Measurements from ENCODE around the gene KCNJ1. TPM values are rescaled to one million over a fixed set of nuclear protein-coding genes. Genes with fewer than 3 reads are reported as not detected.

The KCNJ1 gene
- total RNA-seq, 1 experiment from 2014 or later, result not detected

DNA sequence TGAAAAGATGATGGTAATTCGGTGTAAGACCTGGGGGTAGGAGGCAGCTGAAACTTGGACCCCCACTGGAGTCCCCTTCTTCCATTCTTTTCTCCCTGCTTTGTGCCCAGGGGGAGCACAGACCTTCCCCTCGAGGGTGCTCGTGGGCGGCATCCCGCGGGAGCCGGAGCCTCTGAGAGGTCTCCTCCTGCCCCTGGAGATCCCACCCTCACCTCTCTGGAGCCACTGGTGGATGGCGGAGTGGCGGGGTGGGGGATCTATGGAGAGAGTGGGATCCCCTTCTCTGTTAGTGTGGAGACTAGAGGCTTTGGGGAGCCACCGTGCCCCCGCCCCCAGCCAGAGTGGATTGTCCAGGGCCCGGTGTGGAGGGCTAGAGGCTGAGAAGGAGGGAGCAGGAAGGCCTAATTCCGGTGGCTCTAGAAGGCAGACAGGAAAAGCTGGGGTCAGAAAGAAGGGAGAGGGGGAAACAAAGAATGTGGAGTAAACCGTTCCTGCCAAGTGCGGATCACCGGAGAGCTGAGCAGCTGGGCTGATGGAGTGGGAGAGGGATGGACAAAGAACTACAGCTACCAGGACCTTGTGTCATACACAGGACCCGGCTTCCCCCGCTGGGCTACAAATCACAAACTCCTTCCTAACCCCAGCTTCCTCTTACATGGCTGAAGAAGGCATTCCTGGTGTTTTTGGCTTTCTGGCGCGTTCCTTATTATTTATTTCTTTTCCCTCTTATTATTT lies 41.9 kb downstream of the KCNJ1 start:
- no peaks in the 10 kb centered on the region for H3K36me3 ChIP-seq (ENCODE audit: low read depth)
- no peaks in the 10 kb centered on the region for H3K79me2 ChIP-seq (ENCODE audit: low read depth)
- TF ChIP-seq, protein P1, sequence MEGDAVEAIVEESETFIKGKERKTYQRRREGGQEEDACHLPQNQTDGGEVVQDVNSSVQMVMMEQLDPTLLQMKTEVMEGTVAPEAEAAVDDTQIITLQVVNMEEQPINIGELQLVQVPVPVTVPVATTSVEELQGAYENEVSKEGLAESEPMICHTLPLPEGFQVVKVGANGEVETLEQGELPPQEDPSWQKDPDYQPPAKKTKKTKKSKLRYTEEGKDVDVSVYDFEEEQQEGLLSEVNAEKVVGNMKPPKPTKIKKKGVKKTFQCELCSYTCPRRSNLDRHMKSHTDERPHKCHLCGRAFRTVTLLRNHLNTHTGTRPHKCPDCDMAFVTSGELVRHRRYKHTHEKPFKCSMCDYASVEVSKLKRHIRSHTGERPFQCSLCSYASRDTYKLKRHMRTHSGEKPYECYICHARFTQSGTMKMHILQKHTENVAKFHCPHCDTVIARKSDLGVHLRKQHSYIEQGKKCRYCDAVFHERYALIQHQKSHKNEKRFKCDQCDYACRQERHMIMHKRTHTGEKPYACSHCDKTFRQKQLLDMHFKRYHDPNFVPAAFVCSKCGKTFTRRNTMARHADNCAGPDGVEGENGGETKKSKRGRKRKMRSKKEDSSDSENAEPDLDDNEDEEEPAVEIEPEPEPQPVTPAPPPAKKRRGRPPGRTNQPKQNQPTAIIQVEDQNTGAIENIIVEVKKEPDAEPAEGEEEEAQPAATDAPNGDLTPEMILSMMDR (conservative IDR thresholded peaks at IDR 0.05), result no peak
- TF ChIP-seq EZH2 (IDR thresholded peaks at IDR 0.05; ENCODE audit: low read depth), result no peak
- no peaks in the 10 kb centered on the region for H4K20me1 ChIP-seq (ENCODE audit: insufficient read depth)
- no peak for DNase-seq
- H3K27me3 ChIP-seq (ENCODE audit: insufficient read depth, low read depth), result peaks cover 14% of the 10 kb centered on the region; the same call in 1 of the 2 replicates
- no peak overlapping the region for H3K27ac ChIP-seq
- POLR2A ChIA-PET (ENCODE audit: unreplicated experiment), result no interaction called here
- CTCF ChIA-PET, result no interaction called here
- no peak overlapping the region for H3K4me3 ChIP-seq
- no peaks in the 10 kb centered on the region for H3K9me3 ChIP-seq (ENCODE audit: insufficient read depth, low read depth)
- intact Hi-C loops (cut with micrococcal nuclease; ENCODE audit: unreplicated experiment), result no loop called here
- no peaks in the 10 kb centered on the region for H3K9me2 ChIP-seq (ENCODE audit: insufficient read depth)
- no peak overlapping the region for H2AFZ ChIP-seq
- no peak overlapping the region for H3K4me2 ChIP-seq
- no peaks in the 10 kb centered on the region for H3K4me1 ChIP-seq (replicated peaks; ENCODE audit: insufficient read depth)
- no peaks in the 10 kb centered on the region for H3F3A ChIP-seq (ENCODE audit: insufficient read depth, low read depth)
- no TSS peak for BruUV-seq (replicated peaks)

DNA sequence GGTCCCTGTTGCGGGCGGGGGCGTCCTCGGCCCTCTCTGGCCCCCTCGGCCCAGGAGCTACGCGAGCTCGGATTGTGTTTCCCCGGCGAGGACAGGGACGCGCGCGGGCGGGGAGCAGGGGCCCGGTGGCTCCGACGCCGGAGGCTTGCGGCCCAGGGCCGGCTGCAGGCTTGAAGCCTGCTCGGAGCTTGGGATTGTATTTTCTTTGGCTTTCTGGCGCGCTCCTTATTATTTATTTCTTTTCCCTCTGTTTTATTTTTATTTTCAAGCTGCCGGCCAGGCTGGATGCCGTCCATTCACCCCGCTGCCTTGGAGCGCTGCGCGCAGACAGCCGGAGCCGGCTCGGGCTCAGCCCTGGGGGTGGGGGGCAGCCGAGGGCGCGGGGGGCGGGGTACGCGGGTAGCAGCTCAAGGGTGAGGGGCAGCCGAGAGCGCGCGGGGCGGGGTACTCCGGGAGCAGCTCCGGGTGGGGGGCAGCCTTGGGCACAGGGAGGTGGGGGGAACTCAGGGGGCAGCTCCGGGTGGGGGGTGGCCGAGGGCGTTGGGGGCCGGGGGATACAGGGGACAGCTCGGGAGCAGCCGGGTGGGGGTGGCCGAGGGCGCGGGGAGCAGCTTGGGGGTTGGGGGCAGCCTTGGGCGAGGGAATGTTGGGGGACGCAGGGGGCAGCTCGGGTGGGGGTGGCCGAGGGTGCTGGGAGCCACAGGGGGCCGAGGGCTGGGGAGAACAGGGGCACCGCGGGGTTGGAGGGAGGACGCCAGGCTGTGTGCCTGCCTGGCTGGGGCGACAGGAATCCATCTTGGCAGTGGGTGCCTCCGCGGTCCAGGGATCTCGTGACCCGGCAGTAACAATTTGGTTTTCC lies 42.7 kb downstream of the KCNJ1 start:
- no peak for DNase-seq
- POLR2A ChIA-PET (ENCODE audit: unreplicated experiment), result no interaction called here
- no peak overlapping the region for H3K4me2 ChIP-seq
- H3K4me3 ChIP-seq, result no peak overlapping the region
- no peak overlapping the region for H2AFZ ChIP-seq
- H3K4me1 ChIP-seq (replicated peaks; ENCODE audit: insufficient read depth), result no peaks in the 10 kb centered on the region
- no peaks in the 10 kb centered on the region for H3K9me2 ChIP-seq (ENCODE audit: insufficient read depth)
- intact Hi-C loops (cut with micrococcal nuclease; ENCODE audit: unreplicated experiment), result no loop called here
- no peaks in the 10 kb centered on the region for H3K79me2 ChIP-seq (ENCODE audit: low read depth)
- H3K9me3 ChIP-seq (ENCODE audit: insufficient read depth, low read depth), result no peaks in the 10 kb centered on the region
- H3K27ac ChIP-seq, result no peak overlapping the region
- CTCF ChIA-PET, result no interaction called here
- TF ChIP-seq EZH2 (IDR thresholded peaks at IDR 0.05; ENCODE audit: low read depth), result no peak
- TF ChIP-seq, protein P1 (conservative IDR thresholded peaks at IDR 0.05), result no peak
- H3K36me3 ChIP-seq (ENCODE audit: low read depth), result no peaks in the 10 kb centered on the region
- no peaks in the 10 kb centered on the region for H3F3A ChIP-seq (ENCODE audit: insufficient read depth, low read depth)
- H3K27me3 ChIP-seq (ENCODE audit: insufficient read depth, low read depth), result peaks cover 15% of the 10 kb centered on the region; the same call in 1 of the 2 replicates
- BruUV-seq (replicated peaks), result no TSS peak
- H4K20me1 ChIP-seq (ENCODE audit: insufficient read depth), result no peaks in the 10 kb centered on the region

DNA sequence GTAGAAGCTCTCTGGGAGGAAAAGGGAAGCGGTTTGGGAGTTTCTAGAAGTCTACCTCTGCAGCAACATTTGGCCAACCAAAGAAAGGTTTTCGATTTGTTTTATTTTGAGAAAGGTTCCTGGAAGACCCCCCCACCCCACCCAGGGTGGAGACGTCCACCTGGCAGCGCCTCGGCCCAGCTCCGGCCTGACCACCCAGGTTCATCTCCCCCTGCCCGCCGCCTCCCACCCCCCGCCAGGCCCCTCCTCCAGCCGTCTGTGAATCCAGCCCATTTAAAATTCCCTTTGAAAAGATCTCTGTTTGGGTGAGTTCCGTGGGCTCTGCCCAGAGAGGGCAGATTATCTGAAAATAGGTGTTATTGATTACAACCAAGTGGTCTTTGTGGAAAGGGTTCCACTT lies 43.3 kb downstream of the KCNJ1 start:
- no peaks in the 10 kb centered on the region for H3F3A ChIP-seq (ENCODE audit: insufficient read depth, low read depth)
- H3K27ac ChIP-seq, result no peak overlapping the region
- no peak overlapping the region for H3K4me2 ChIP-seq
- H2AFZ ChIP-seq, result no peak overlapping the region
- no TSS peak for BruUV-seq (replicated peaks)
- no peak for DNase-seq
- H3K27me3 ChIP-seq (ENCODE audit: insufficient read depth, low read depth), result peaks cover 21% of the 10 kb centered on the region; the same call in 1 of the 2 replicates
- ChIA-PET CTCF (no interaction called here), POLR2A (ENCODE audit: unreplicated experiment) (no interaction called here)
- intact Hi-C loops (cut with micrococcal nuclease; ENCODE audit: unreplicated experiment), result no loop called here
- no peaks in the 10 kb centered on the region for H3K36me3 ChIP-seq (ENCODE audit: low read depth)
- no peaks in the 10 kb centered on the region for H3K4me1 ChIP-seq (replicated peaks; ENCODE audit: insufficient read depth)
- no peaks in the 10 kb centered on the region for H3K9me3 ChIP-seq (ENCODE audit: insufficient read depth, low read depth)
- H3K79me2 ChIP-seq (ENCODE audit: low read depth), result no peaks in the 10 kb centered on the region
- no peaks in the 10 kb centered on the region for H4K20me1 ChIP-seq (ENCODE audit: insufficient read depth)
- no peak overlapping the region for H3K4me3 ChIP-seq
- H3K9me2 ChIP-seq (ENCODE audit: insufficient read depth), result no peaks in the 10 kb centered on the region
- TF ChIP-seq EZH2 (IDR thresholded peaks at IDR 0.05; ENCODE audit: low read depth), result no peak
- TF ChIP-seq, protein P1 (conservative IDR thresholded peaks at IDR 0.05), result no peak

Measured in PC-9 (cell line).